K562 (cell line): ENCODE data around the gene CLEC10A.

ENCODE experiments used
- FIP1L1 ChIP-seq: fragments of 200-400 bp; formaldehyde crosslinking; IDR thresholded peaks from 2 replicates; pipeline ENCODE4 v1.6.1; 2018; ENCODE audit warnings: mild to moderate bottlenecking, low read depth, low read length; ENCODE audit not compliant: poor library complexity, severe bottlenecking
- FOXM1 ChIP-seq, 2 experiments: fragments of 450-650 bp in 1 of 2; sonication (generic) in 1 of 2; formaldehyde crosslinking in 1 of 2; IDR thresholded peaks; 2 replicates each; pipeline versions ENCODE4 v1.6.1 to v1.9.0; 2017 to 2022; ENCODE audit warnings: low read depth in 2 of 2, mild to moderate bottlenecking in 2 of 2, missing genetic modification reagents in 1 of 2, moderate library complexity in 1 of 2
- HDAC8 ChIP-seq: fragments of 450-650 bp; IDR thresholded peaks from 2 replicates; pipeline ENCODE4 v1.6.1; 2016; ENCODE audit warnings: mild to moderate bottlenecking, missing genetic modification characterization, moderate library complexity, missing compliant biosample characterization
- KLF16 ChIP-seq: IDR thresholded peaks from 2 replicates; pipeline ENCODE4 v1.6.1; 2016; ENCODE audit warnings: antibody characterized with exemption
- MXI1 ChIP-seq: IDR thresholded peaks from 2 replicates; pipeline ENCODE4 v1.6.1; 2011; ENCODE audit warnings: low read depth, mild to moderate bottlenecking, improper control_type of control experiment, low read length
- POLR2H ChIP-seq: IDR thresholded peaks from 2 replicates; pipeline ENCODE4 v1.6.1; 2016; ENCODE audit warnings: missing genetic modification characterization, low read depth, mild to moderate bottlenecking, control low read depth, missing compliant biosample characterization, moderate library complexity
- SETDB1 ChIP-seq: IDR thresholded peaks from one replicate; pipeline ENCODE4 v1.6.1; 2012; ENCODE audit warnings: low read length, control low read depth, inconsistent platforms
- SREBF1 ChIP-seq: fragments of 150-350 bp; IDR thresholded peaks from 2 replicates; pipeline ENCODE4 v1.6.1; 2014; ENCODE audit warnings: antibody characterized with exemption, low read depth, low read length, borderline replicate concordance
- TAF1 ChIP-seq: IDR thresholded peaks from 2 replicates; pipeline ENCODE4 v1.6.1; 2011; ENCODE audit warnings: mild to moderate bottlenecking, low read length, moderate library complexity; ENCODE audit not compliant: insufficient read depth, control insufficient read depth, severe bottlenecking; ENCODE audit errors: extremely low read depth
- TAF15 ChIP-seq: fragments of 200-400 bp; formaldehyde crosslinking; IDR thresholded peaks from 2 replicates; pipeline ENCODE4 v1.6.1; 2017; ENCODE audit warnings: mild to moderate bottlenecking, low read depth, low read length, moderate library complexity
- TCF7 ChIP-seq: sonication (generic); IDR thresholded peaks from 2 replicates; pipeline ENCODE4 v1.6.1; 2016; ENCODE audit warnings: antibody characterized with exemption, borderline replicate concordance
- TCF7L2 ChIP-seq: fragments of 150-350 bp; IDR thresholded peaks from 2 replicates; pipeline ENCODE4 v1.6.1; 2016; ENCODE audit warnings: low read depth, mild to moderate bottlenecking, low read length, moderate library complexity
- ZFX ChIP-seq: sonication (generic); formaldehyde crosslinking; IDR thresholded peaks from 2 replicates; pipeline ENCODE4 v1.8.0; 2022; ENCODE audit warnings: mild to moderate bottlenecking, missing genetic modification reagents, moderate library complexity
- TF ChIP-seq, protein P1 (sequence below): fragments of 450-650 bp; formaldehyde crosslinking; IDR thresholded peaks from 2 replicates; pipeline ENCODE4 v1.4.0; 2020; ENCODE audit warnings: mild to moderate bottlenecking, moderate library complexity

DNA sequence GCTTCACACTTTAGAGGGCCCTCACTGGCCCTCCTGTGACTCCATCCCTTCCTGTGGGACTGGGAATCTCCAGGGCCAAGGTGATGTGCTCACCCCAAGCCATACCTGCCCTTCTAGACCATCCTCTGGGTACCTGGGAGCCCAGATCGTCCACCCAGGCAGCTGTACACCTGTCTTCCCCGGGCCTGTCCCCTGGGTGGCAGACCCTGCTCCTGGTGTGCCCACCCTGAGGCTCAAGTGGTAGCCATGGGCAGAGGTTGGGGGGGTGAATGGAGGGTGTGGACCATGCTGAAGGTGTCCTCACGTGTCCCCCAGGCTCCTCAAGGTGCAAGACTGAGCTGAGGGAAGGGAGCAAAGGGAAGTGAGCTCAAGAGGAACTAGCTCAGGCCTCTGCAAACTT is 9.3 kb downstream of the CLEC10A start:
- TF ChIP-seq TAF15 (no peak), HDAC8 (no peak), POLR2H (tag) (no peak), SETDB1 (no peak), MXI1 (no peak), TCF7L2 (no peak), FIP1L1 (no peak), ZFX (CRISPR knock-in tag) (no peak), TCF7 (no peak), TAF1 (no peak), FOXM1 (IDR thresholded peaks at IDR 0.05; ENCODE audit: low read depth) (no peak), FOXM1 (CRISPR knock-in tag; IDR thresholded peaks at IDR 0.05; ENCODE audit: low read depth) (no peak), SREBF1 (no peak), KLF16 (no peak)
- TF ChIP-seq, protein P1, sequence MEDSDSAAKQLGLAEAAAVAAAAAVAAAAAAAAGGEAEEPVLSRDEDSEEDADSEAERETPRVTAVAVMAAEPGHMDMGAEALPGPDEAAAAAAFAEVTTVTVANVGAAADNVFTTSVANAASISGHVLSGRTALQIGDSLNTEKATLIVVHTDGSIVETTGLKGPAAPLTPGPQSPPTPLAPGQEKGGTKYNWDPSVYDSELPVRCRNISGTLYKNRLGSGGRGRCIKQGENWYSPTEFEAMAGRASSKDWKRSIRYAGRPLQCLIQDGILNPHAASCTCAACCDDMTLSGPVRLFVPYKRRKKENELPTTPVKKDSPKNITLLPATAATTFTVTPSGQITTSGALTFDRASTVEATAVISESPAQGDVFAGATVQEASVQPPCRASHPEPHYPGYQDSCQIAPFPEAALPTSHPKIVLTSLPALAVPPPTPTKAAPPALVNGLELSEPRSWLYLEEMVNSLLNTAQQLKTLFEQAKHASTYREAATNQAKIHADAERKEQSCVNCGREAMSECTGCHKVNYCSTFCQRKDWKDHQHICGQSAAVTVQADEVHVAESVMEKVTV (CRISPR knock-in tag): no peak
